ENCODE results near the gene CWC27.
A peak's percentile ranks its signal among the peaks of the same experiment; 100 is the strongest.

CWC27 gene

DNA sequence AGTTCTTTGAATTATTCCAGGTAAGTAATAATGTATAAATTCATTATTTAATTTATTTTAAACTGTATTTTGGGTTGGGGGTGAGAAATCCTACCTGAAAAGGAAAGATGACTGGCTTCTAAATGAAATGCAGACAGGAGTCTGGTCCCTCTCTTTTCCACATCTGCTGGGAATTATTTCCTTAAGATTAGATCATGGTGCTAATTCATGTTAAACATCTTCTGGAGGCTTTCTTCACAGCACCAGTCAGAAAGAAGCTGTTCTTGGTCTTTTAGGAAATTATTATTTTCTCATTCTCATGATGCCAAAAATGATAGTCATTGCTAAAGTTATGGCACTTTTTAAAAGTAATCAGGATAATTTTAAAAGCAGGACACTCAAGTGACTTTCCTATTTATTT is 254.2 kb downstream of the CWC27 start:
- Histone ChIP-seq H3K9ac (ENCODE audit: low read length) (no peak overlapping the region), H3K4me3 (ENCODE audit: low read depth in 1 of 2, low read length in 2 of 2) (no peak overlapping the region), H3K27me3 (ENCODE audit: control insufficient read depth in 1 of 2, insufficient read depth in 2 of 2, low read length in 2 of 2) (no peaks in the 10 kb centered on the region), H3K36me3 (ENCODE audit: insufficient read depth, low read length) (no peaks in the 10 kb centered on the region), H3K9me3 (ENCODE audit: low read length) (no peaks in the 10 kb centered on the region), H3K4me1 (ENCODE audit: insufficient read depth, low read length) (peaks cover 10% of the 10 kb centered on the region), H3K27ac (ENCODE audit: low read depth, low read length) (no peak overlapping the region)

DNA sequence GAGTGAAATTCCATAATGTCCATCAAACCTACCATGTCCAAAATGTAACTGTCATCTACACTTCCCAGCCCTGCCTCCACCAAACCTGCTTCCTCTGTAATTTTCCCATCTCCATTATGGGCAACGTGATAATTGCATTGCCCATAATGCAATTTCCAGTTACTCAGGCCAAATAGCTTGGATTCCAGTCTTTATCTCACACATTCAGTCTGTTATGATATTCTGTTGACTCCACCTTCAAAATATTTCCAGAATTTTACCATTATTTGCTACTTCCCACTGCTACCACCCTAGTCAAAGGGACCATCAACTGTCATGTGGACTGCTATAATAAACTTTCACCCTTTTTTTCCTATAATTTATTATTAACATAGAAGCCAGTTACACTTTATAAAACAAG is 256.0 kb downstream of the CWC27 start:
- Histone ChIP-seq H3K27ac (ENCODE audit: low read depth, low read length) (no peak overlapping the region), H3K36me3 (ENCODE audit: insufficient read depth, low read length) (no peaks in the 10 kb centered on the region), H3K4me1 (ENCODE audit: insufficient read depth, low read length) (no peaks in the 10 kb centered on the region), H3K9ac (ENCODE audit: low read length) (no peak overlapping the region), H3K27me3 (ENCODE audit: control insufficient read depth in 1 of 2, insufficient read depth in 2 of 2, low read length in 2 of 2) (no peaks in the 10 kb centered on the region), H3K9me3 (ENCODE audit: low read length) (no peaks in the 10 kb centered on the region), H3K4me3 (ENCODE audit: low read depth in 1 of 2, low read length in 2 of 2) (no peak overlapping the region)

DNA sequence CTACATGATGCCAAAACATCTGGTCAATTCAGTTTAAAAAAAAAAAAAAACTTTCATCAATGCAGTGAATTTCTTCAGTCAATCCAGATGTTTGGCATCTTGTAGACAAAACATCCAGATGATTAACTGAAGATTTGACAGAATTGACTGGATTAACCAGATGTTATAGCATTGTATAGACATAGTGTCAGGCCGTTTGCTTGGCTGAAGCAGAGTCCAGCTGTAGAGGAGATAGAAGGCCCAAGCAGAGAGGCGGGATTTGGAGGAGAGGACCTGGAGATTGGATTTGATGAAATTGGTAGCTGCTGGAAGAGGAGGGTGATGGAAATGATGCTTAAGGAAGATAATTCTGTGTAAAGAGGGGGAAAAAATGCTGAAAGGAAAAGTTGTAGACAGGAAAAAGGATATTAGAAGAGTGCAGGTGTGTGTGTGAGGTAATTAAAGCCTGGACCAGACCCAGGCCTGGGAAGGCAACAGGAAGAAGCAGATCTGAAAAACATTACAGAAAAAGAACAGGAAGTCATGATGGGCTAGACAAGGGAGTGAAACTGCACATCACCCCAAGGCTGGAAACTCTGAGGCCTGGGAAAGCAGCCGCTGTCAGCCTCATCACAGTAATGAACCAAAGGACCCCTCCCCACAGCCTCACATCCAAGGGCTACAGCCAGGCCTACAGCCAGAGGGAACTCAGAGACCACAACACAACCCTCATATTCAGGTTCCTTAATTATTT is 258.3 kb downstream of the CWC27 start:
- Histone ChIP-seq H3K4me3 (ENCODE audit: low read depth in 1 of 2, low read length in 2 of 2) (no peak overlapping the region), H3K4me1 (ENCODE audit: insufficient read depth, low read length) (no peaks in the 10 kb centered on the region), H3K9ac (ENCODE audit: low read length) (no peak overlapping the region), H3K36me3 (ENCODE audit: insufficient read depth, low read length) (no peaks in the 10 kb centered on the region), H3K27me3 (ENCODE audit: control insufficient read depth in 1 of 2, insufficient read depth in 2 of 2, low read length in 2 of 2) (no peaks in the 10 kb centered on the region), H3K27ac (ENCODE audit: low read depth, low read length) (no peak overlapping the region), H3K9me3 (ENCODE audit: low read length) (no peaks in the 10 kb centered on the region)

DNA sequence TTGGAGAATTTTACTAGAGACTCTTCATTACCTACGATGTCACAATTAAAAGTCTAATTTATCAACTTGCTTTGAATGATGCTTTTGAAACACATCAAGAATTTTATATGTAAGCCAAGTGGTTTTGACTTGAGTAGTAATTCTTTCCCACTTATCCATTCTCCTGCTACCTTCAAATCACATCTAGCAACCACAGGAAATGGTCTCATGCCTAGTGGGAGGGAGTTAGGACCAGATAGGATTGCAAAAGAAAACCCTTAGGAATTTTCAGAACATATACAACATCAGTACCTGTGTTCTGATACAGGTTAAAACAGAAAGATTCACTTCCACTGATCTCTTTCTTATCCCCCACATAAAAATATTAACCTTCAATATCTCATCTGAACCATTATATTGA is 260.4 kb downstream of the CWC27 start:
- peaks cover 6% of the 10 kb centered on the region for H3K4me1 ChIP-seq (ENCODE audit: insufficient read depth, low read length)
- no peak overlapping the region for H3K9ac ChIP-seq (ENCODE audit: low read length)
- H3K27ac ChIP-seq (ENCODE audit: low read depth, low read length) = no peak overlapping the region
- no peaks in the 10 kb centered on the region for H3K36me3 ChIP-seq (ENCODE audit: insufficient read depth, low read length)
- H3K9me3 ChIP-seq (ENCODE audit: low read length) = no peaks in the 10 kb centered on the region
- H3K4me3 ChIP-seq (ENCODE audit: low read depth in 1 of 2, low read length in 2 of 2) = no peak overlapping the region
- H3K27me3 ChIP-seq (ENCODE audit: control insufficient read depth in 1 of 2, insufficient read depth in 2 of 2, low read length in 2 of 2) = no peaks in the 10 kb centered on the region

DNA sequence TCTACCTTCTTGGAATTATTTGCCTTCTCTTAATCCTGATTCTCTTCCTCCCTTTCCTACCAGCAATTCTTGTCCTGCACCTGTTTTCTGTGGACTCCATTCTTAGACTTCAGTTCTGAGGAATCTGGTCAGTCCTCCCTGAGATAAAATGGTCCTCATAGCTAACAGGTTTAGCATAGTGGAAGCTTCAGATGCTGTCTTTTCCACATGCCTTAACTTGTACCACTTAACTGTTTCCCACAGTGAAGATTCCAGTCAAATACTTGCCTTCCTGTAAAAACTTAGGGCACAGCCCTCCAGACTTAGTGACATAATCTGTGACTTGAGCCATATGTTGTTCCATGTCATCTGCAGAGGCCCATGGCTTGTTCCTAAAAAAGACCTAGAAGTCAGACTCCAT is 261.3 kb downstream of the CWC27 start:
- Histone ChIP-seq H3K4me3 (ENCODE audit: low read depth in 1 of 2, low read length in 2 of 2) (no peak overlapping the region), H3K4me1 (ENCODE audit: insufficient read depth, low read length) (peaks cover 14% of the 10 kb centered on the region), H3K27me3 (ENCODE audit: control insufficient read depth in 1 of 2, insufficient read depth in 2 of 2, low read length in 2 of 2) (no peaks in the 10 kb centered on the region), H3K9ac (ENCODE audit: low read length) (no peak overlapping the region), H3K9me3 (ENCODE audit: low read length) (no peaks in the 10 kb centered on the region), H3K36me3 (ENCODE audit: insufficient read depth, low read length) (no peaks in the 10 kb centered on the region), H3K27ac (ENCODE audit: low read depth, low read length) (no peak overlapping the region)

DNA sequence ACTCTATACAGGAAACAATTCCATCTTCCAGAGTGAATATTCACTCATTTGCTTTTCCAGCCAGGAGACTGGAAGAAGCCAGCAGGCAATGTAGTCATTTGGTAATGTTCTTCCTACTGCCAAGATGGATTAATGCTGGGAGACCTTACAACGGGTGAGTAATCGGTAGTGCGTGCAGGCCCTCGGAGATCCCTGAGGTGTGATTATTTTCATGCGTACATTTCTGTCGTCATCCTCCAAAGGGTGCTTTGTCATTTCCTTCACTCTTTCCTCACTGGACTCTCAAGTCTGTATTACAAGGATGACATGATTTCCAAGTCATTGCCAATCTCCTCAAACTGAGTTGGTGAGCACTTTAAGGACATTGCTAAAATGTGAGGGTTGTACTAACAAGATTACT is 263.5 kb downstream of the CWC27 start:
- no peaks in the 10 kb centered on the region for H3K27me3 ChIP-seq (ENCODE audit: control insufficient read depth in 1 of 2, insufficient read depth in 2 of 2, low read length in 2 of 2)
- H3K27ac ChIP-seq (ENCODE audit: low read depth, low read length) = no peak overlapping the region
- H3K4me3 ChIP-seq (ENCODE audit: low read depth in 1 of 2, low read length in 2 of 2) = no peak overlapping the region
- no peaks in the 10 kb centered on the region for H3K36me3 ChIP-seq (ENCODE audit: insufficient read depth, low read length)
- H3K9ac ChIP-seq (ENCODE audit: low read length) = no peak overlapping the region
- peaks cover 28% of the 10 kb centered on the region for H3K4me1 ChIP-seq (ENCODE audit: insufficient read depth, low read length)
- H3K9me3 ChIP-seq (ENCODE audit: low read length) = no peaks in the 10 kb centered on the region

DNA sequence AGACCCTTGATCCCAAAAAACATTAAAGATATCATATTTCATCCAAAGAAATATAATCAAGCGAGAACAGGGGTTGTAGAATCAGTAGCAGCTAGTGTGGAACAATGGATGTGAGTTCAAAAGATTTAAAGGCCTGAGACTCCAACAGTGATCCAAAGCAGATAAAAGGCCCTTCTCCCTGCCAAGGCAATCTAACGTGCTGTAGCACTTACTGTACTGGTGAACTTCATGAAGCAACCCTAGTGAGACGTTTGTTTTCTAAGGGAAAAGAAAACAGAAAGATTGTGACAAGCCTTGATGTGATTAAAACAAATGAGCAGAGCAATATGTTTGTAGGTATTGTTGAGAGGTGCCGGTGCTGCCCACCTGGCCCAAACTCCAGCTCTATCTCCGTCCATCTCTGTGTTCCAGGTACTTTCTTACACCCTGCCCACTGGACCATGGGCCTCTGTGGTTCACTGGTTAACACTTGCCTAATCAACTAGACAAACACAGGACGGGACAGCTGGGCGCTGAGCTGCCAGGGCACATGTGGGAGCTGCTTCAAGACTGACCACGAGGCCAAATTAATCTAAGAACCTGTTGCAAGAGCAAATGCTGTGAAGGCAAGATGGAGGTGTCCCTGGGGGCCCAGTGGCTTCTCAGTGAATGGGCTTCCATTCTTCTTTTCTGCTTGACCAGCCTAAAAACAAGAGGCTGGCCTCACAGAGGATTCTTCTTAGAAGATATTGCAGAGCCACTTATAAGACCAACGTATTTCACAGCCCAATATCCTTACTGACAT is 265.5 kb downstream of the CWC27 start:
- H3K27ac ChIP-seq (ENCODE audit: low read depth, low read length) = peak overlapping the region; percentile 84
- H3K27me3 ChIP-seq (ENCODE audit: control insufficient read depth in 1 of 2, insufficient read depth in 2 of 2, low read length in 2 of 2) = no peaks in the 10 kb centered on the region
- H3K9me3 ChIP-seq (ENCODE audit: low read length) = no peaks in the 10 kb centered on the region
- H3K36me3 ChIP-seq (ENCODE audit: insufficient read depth, low read length) = no peaks in the 10 kb centered on the region
- peaks cover 40% of the 10 kb centered on the region for H3K4me1 ChIP-seq (ENCODE audit: insufficient read depth, low read length)
- no peak overlapping the region for H3K9ac ChIP-seq (ENCODE audit: low read length)
- H3K4me3 ChIP-seq (ENCODE audit: low read depth in 1 of 2, low read length in 2 of 2) = peak overlapping the region in 1 of 2 donors; percentile 63

DNA sequence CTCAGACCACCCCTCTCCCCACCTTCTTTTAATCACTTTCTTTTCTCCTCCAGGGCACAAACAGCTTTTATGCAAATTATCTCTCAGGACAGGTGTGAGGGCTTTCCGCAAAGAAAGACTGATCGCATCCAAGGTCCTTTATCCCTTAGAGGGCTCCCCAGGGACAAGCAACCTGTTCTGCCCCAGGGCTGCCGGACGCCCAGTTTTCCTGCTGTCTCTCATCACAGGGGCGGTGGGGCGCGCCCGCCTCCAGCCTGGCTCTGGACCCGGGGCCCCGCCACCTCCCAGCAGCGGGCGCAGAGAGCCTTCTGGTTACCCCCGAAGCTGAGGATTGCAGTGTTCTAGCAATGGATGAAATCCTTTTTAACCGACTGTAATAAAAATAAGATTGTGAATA is 266.1 kb downstream of the CWC27 start:
- Histone ChIP-seq H3K27me3 (ENCODE audit: control insufficient read depth in 1 of 2, insufficient read depth in 2 of 2, low read length in 2 of 2) (no peaks in the 10 kb centered on the region), H3K4me1 (ENCODE audit: insufficient read depth, low read length) (peaks cover 40% of the 10 kb centered on the region), H3K27ac (ENCODE audit: low read depth, low read length) (peak overlapping the region; percentile 84), H3K9me3 (ENCODE audit: low read length) (no peaks in the 10 kb centered on the region), H3K36me3 (ENCODE audit: insufficient read depth, low read length) (no peaks in the 10 kb centered on the region), H3K4me3 (ENCODE audit: low read depth in 1 of 2, low read length in 2 of 2) (peak overlapping the region; percentile 58 to 63), H3K9ac (ENCODE audit: low read length) (no peak overlapping the region)

DNA sequence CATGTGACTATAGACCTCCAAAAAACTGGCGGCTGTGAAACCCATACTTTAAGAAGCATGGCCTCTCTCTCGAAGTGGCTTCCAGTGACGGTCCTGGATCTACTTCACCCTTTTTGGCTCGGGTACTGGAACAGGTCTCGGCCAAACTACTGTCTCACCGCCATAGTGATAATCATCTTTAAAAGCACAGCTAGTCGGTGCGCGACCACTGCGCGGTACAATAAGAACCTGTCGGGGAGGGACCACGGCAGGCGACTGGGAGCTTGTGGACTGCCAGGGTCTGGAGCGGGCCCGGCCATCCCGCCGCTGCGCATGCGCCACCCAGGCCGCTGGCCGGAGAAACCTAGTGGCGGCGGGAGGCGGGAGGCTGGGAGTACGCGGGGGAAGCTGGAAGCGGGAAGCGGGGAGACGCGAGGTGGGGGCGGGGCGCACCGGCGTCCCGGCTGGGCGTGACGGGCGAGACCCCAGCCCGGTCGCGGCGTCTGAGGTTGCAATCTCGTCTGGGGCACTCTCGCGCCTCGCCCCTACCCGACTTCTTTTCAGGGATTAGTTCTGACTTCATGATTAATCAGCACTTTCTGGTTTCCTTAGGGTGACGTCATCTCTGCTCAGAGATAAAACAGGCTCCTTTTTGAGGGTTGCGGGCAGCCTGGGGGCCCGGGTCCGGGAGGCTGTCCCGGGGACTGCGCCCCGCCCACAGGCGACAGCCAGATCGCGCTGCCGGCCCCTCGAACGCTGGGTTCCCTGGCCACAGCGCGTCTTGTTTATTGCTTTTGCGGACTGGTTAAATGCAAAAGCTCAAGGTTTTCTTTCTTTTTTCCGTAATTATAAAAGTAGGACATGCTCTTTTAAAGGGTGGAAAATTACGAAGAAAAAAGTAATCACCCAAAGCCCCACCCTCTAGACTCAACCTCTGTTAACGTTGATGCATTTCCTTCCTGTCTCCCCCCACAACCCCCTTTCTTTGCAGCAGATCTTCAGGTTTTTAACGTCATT is 266.8 kb downstream of the CWC27 start:
- H3K4me3 ChIP-seq (ENCODE audit: low read depth in 1 of 2, low read length in 2 of 2) = peak overlapping the region; percentile 58 to 63
- no peaks in the 10 kb centered on the region for H3K36me3 ChIP-seq (ENCODE audit: insufficient read depth, low read length)
- no peaks in the 10 kb centered on the region for H3K9me3 ChIP-seq (ENCODE audit: low read length)
- peak overlapping the region; percentile 84 for H3K27ac ChIP-seq (ENCODE audit: low read depth, low read length)
- no peaks in the 10 kb centered on the region for H3K27me3 ChIP-seq (ENCODE audit: control insufficient read depth in 1 of 2, insufficient read depth in 2 of 2, low read length in 2 of 2)
- H3K4me1 ChIP-seq (ENCODE audit: insufficient read depth, low read length) = peaks cover 40% of the 10 kb centered on the region
- H3K9ac ChIP-seq (ENCODE audit: low read length) = peak overlapping the region; percentile 64

DNA sequence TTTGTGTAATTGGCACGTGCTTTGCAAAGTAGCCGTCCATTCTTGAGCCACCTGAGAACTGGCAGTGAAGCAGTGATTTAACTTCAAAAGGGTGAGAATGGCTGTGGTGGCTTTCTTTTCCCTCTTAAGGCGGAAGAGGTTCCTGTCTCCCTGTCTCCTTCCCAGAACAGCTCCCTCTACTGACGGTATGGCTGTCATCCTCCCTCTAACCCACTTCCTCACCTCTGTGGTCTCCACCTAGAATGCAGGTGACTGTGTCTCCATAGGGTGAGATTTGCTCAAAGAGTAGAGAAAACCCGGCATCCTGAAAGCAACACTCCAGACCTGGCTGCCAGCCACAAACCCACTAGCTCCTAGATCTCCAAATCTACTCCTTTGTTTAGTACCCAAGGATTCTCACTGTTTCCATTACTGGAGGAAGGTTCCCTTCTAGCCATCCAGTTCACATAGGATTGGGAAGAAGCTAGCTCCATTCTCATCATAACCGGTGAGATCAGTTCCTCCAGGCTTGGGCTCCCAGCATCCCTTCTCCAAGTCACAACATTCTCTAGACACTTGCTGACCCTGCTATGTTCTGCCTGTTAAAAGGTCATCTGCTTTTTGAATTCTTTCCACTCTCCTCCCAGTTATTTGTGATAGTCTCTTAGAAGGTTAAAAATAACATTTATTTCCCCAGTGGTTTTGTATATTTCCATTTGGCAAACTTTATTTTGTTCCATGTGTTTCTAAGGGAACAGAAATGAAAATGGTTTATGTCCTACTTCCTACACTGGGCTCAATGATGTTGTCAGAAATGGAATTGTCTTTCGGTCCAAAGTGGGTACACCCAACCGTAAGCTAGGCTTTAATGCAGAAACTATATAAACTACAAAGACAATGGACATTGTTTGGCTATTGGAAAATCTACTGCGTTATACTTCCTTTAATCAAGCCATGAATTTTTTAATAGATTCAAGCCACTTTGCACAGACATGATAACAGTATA is 269.4 kb downstream of the CWC27 start:
- H3K9ac ChIP-seq (ENCODE audit: low read length) = no peak overlapping the region
- no peak overlapping the region for H3K4me3 ChIP-seq (ENCODE audit: low read depth in 1 of 2, low read length in 2 of 2)
- H3K4me1 ChIP-seq (ENCODE audit: insufficient read depth, low read length) = peaks cover 40% of the 10 kb centered on the region
- H3K9me3 ChIP-seq (ENCODE audit: low read length) = no peaks in the 10 kb centered on the region
- H3K36me3 ChIP-seq (ENCODE audit: insufficient read depth, low read length) = no peaks in the 10 kb centered on the region
- no peaks in the 10 kb centered on the region for H3K27me3 ChIP-seq (ENCODE audit: control insufficient read depth in 1 of 2, insufficient read depth in 2 of 2, low read length in 2 of 2)
- peak overlapping the region; percentile 6 for H3K27ac ChIP-seq (ENCODE audit: low read depth, low read length)

All from muscle layer of colon (tissue), 2 donors.